Nasal cavity respiratory epithelium epithelial cell of viscerocranial mucosa (primary cell): ENCODE results near the gene EPB41L2. TPM values are rescaled to one million over a fixed set of nuclear protein-coding genes. Genes with fewer than 3 reads are reported as not detected.

Source experiments
- total RNA-seq: library from RNA; depleted of rRNA; stranded (reverse); fragments of >200 nt; gene quantifications from 2 replicates; pipeline ENCODE4 v1.2.3, GENCODE V29; 2014

Gene EPB41L2
- 5.1 and 6.5 TPM in 2 replicates for total RNA-seq

DNA sequence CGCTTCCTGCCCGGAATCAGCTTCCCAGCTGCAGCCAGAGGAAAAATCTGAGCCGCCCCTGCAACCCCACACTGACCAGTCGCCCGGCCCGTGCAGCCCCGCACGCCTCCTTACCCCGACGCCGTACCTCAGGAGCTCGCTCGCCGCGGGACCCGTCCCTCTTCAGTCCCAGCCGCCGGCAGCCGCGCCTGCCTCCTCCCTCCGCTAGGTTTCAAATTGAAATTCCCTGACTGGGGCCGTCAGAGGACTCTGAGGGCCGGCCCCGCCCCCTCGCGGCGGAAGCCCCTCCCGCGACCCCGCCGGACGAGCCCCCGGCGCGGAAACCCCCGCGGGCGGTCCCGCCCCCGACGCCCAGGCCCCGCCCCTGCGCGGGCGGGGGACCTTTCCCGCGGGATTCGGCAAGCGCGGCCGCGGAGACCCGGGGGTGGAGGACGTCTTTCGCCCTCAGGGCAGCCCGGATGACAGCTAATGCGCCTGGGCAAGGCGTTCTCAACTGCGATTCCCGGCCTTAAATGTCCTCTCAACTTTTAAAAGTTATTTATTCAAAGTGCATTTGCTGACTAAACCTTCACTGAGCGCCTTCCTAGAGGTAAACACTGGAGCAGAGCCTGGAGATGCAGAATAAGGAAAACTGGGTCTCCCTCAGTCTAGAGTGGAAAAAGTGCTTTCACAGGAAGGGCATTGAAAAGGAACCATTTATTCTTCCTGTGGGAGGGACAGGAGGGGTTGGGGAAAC, at the start of gene EPB41L2:
EPB41L2 (minus strand) TSS at position 218 of the 736 bp plus-strand sequence. CDS start 106,760 bp downstream, outside the sequence.

DNA sequence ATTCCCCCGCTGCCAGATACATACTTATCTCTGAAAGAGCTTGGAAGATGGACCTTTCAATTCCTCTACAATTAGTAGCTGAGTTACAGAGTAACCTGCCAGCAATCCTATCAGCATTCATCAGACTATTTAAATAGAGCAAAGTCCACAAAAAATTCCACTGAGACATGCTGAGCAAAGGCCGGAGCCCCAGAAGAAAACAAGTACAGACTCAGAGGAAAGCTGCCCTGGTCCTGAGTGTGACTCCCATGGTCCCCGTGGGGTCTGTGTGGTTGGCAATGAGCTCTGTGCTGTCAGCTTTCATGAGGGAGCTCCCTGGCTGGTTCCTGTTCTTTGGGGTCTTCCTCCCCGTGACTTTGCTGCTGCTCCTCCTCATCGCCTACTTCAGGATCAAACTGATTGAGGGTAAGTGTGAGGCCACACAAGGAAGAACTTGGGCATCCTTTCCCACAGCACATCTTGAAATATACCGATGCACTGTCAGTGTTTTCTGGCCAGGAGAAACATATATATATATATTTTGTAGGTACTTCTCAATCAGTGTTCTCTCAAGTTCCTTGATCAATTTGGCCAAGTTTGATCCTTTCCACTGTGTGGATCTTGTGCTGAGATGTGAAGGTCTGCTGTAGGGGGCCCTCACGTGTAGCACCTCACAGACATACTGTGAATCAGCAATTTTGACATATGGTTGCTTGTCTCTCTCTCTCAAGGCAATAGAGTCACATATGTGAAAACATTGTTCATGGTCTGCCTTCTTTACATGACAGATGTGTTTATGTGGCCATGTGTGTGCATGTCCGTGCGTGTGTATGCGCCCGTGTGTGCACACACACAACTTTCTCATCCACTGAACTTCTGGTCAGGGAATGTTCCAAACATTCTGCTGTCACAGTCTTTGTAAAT, 235.5 kb downstream of the EPB41L2 start, which contains the start of gene SMLR1:
SMLR1 (plus strand) TSS at position 160 of the 903 bp plus-strand sequence; CDS start at position 168, 8 bp downstream.

Other genes with a start within 250 kb of the EPB41L2 start
- not detected in 2 replicates for gene SMLR1, start 235.8 kb downstream of the EPB41L2 start, total RNA-seq
- gene AKAP7, start 72.2 kb upstream of the EPB41L2 start, total RNA-seq, result 1.8 and 2.7 TPM in 2 replicates